ENCODE measurements around the gene RYR2.

DNA sequence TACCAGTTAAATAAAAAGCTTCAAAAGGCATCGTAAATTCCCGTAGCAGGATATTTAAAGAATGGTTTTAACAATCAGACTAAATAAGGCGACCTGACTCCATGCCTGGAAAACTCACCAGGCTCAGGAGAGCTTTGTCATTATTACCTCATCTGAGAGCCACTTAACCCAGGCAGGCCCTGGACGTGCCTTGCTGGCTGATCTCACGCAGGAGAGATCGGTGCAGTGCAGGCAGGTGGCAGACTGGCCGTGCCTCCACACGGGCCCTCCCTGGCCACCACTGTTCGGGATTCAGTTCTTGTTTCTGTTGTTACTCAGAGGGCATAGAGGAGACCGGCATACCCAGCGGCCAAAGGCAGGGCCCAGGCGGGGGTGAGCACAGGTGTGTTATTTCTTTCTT is 44.1 kb upstream of the RYR2 start:
- TF ChIP-seq, protein P1, sequence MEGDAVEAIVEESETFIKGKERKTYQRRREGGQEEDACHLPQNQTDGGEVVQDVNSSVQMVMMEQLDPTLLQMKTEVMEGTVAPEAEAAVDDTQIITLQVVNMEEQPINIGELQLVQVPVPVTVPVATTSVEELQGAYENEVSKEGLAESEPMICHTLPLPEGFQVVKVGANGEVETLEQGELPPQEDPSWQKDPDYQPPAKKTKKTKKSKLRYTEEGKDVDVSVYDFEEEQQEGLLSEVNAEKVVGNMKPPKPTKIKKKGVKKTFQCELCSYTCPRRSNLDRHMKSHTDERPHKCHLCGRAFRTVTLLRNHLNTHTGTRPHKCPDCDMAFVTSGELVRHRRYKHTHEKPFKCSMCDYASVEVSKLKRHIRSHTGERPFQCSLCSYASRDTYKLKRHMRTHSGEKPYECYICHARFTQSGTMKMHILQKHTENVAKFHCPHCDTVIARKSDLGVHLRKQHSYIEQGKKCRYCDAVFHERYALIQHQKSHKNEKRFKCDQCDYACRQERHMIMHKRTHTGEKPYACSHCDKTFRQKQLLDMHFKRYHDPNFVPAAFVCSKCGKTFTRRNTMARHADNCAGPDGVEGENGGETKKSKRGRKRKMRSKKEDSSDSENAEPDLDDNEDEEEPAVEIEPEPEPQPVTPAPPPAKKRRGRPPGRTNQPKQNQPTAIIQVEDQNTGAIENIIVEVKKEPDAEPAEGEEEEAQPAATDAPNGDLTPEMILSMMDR (IDR thresholded peaks at IDR 0.05), result peak in 4 of 12 donors; percentile 2 to 28 (median 16)
- peak in 1 of 2 donors; percentile 57 for TF ChIP-seq POLR2A (IDR thresholded peaks at IDR 0.05)

All from heart left ventricle (tissue), 13 donors.